GM21619 (cell line): ENCODE data around the gene CREB5.

Experiments
- ATAC-seq: cut with Tn5 transposase; IDR thresholded peaks from one replicate; pipeline ENCODE4 v1.9.1; 2021; ENCODE audit not compliant: unreplicated experiment

The CREB5 gene

DNA sequence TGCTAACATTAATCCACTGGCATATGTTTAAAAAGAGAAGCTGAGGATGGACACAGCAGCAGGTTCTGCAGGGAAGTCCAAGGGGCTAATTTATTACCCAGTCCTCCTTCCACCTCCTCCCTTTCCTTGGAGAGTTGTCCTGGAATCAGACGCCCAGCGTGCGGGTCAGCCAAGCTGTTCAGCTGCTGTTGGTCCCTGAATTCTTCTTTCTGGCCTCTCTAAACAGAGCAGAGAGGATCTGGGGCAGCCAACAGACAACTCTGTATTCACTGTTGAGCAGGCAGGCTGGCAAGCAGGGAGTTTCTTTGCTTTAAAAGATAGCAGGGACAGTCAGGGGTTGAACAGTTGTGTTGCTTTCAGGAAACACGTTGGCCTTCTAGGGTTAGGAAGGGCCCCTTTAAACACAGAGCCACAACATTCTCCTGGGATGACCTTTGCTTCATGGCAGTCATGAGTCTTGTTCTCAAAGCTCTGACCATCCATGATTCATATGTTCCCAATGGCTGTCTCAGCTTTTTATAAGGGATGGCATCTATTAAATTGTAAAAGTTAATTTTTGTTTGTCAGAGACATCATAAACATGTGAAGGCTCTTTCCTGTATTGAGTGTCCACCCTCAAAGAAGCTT, 217.0 kb downstream of the CREB5 start:
- no peak for ATAC-seq

DNA sequence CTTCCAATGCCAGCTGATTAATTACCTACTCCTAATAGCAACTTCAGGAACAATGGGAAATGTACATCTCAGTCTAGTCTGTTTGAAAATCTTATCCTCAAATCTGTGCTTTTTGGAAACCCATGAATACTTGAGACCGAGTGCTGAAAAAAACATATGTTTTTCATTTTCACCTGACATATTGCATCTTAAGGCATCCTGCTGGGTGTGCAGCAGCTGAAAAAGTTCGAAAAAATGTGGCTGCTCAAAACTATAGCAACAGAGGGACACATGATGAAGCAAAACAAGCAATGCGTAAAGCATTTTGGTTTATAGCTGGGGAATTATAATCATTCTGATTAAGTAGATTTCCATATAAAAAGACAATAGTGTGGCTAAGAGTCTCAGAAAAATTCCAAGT, 218.0 kb downstream of the CREB5 start:
- ATAC-seq, result no peak

DNA sequence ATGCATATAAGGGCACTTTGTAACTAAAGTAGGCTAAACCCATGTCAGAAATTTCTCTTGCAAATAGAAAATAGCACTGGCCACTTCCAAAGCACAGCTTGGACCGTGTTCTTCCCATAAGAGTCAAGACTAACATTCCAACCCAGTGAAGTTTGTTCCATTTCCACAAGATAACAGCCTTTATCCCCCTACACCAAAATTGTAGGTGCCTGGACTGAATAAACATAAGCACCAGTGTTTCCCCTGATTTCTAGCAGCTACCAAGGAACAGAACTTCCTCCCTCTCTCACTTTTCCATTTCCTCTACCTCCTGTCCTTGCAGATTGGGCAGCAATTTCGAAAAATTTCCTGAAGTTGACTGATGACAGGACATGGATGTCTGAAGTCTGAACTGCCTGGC, 219.7 kb downstream of the CREB5 start:
- no peak for ATAC-seq

DNA sequence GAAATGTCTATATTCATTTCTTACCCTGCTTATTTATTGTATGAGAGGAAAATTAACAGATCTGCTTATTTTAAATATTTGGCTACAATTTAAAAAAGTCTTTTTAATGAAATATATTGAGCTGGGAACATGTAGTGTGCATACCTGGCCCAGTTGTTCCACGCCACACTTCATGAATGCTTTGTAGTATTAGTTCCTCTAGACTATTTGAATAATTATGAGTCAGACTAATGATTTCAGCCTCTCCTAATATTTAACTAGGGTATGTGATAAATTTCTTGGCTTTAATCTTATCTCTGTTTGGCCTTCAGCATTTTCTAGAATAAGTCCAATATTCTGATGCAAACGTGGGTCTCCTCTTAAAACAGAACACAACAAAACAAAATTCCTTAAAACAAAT, 226.6 kb downstream of the CREB5 start:
- no peak for ATAC-seq

DNA sequence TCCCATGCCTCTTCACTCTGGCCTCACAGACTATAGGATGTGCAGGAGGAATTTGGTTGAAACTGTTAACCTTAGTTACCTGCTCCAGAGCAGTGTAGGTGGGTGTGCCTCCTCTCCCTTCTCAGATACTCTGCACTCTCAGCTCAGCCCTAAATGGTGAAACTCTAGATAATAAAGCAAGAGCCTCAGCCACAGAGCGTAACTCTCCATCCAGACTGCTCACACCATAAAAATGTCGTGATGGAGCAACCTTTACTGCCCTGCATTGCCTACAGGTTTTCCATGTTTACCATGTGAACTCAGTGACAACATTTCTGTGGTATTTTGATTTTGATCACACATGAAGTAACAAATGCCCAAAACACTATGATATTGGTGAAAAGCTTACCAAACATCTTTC, 227.7 kb downstream of the CREB5 start:
- no peak for ATAC-seq

DNA sequence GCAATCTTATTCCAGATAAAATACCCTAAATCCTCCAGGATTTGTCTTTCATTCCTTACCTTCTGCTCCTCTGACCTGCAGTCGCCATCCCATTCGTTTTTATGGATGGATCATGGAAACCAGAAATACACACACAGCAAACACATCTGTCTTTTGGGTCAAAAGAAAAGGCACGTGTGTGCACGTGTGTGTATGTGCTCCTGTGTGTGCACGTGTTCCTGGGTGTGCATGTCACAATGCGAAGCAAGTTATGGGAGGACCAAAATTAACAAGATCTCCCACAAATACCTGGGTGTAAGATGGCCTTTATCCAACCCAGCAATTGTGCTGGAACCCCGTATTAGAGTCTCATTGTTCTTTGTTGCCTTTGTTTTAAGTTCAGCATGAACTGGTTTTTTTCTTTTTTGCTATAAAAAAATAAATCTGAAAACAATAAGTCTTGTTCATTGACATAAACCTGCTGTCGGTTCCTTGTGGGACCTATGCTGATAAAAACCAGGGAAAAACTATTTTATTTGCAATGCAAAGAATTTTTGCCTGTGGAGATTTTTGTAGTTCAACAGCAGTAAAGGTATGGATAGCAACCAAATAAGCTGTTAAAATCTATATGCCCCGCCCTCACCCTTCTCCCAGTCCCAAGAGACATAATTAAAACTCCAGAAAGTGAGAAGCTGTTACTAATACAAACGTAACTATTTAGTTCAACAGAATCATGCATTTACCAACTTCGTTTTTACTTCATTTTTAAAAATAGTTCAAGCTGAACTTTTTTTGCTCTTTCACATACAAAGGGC, 229.6 kb downstream of the CREB5 start:
- ATAC-seq, result no peak

DNA sequence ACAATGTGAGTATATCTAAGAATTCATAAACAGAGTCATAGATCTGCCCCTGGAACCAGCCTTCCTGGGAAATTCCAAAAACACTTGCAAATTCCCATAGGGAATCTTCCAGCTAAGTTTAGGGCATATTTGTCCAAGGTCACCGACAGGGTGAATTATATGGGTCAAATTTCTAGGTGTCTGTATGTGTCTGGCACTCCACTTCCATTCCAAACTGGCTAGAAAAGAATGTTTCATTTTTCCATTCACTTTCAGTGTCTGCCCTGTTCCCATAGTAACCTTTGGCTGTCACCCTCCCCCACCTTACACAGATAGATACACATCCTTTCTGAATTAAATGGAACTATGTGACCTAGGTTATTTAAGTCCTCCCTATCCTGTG, 230.9 kb downstream of the CREB5 start:
- no peak for ATAC-seq

DNA sequence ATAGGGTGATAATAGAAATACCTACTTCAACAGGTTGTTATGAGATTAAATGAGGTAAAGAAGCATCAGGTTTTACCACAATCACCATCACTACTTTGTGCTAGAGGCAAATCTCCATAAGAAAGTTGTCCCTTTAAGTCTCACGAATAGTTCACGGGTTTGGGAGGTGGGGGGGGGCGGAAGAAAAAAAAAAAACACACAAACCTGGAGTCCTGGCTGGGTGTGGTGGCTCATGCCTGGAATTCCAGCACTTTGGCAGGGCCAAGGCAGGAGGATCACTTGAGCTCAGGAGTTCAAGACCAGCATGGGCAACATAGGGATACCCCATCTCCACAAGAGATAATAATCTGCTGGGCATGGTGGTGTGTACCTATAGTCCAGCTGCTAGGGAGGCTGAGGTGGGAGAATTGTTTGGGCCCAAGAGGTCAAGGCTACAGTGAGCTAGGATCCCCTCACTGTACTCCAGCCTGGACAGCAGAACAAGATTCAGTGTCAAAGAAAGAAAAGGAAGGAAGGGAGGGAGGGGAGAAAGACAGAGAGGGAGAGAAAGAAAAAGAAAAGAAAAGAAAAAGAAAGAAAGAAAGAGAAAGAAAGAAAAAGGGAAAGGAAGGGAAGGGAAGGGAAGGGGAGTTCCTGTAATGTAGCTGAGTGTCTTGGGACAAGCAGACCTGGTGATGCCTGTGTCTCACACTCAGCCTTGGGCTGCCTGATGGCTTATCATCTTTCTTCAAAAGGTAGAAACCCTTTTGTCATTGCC, 231.4 kb downstream of the CREB5 start:
- no peak for ATAC-seq

DNA sequence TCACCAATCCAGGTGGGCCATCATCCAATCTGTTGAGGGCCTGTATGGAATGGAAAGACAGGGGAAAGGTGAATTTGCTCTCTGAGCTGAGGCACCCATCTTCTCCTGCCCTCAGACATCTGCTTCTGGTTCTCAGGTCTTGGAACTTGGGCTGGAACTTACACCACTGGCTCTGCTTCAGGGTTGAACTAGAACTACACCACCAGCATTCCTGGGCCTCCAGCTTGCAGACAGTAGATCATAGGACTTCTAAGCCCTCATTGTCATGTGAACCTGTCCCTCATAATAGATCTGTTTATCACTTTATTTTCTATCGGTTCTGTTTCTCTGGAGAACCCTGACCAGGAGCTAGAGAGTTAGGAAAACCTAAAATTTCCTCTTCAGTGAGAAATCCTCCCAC, 233.5 kb downstream of the CREB5 start:
- no peak for ATAC-seq

DNA sequence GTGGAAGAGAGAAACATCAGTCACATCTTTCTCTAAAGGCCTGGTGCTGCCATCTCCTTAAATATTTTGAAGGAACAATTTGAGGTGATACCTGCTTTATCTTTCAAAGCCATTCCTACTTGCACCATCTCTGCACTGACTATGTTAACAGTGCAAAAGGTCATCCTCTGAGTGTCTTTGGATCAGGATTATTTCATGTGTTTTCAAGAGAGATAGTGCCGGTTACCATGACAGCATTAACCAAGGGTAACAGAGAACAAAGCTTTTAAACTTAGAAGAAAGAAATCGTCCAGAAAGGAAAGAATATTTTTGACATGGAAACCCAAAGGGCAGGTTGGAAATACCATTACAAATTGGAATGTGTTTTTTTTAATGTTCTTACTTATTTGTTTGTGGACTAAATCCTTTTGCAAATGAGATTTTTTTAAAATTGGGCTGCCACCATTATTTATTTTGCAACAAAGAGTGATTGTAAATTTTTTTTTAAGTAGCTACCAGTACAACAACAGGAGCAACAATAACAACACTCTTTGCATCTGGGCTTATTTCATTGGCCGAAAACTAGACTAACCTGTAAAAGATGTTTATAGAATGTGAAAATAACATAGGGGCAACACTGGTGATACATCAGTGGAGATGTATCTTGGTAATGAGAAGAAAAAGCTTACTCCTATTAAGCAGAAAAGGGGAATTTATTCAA, 234.2 kb downstream of the CREB5 start:
- no peak for ATAC-seq

DNA sequence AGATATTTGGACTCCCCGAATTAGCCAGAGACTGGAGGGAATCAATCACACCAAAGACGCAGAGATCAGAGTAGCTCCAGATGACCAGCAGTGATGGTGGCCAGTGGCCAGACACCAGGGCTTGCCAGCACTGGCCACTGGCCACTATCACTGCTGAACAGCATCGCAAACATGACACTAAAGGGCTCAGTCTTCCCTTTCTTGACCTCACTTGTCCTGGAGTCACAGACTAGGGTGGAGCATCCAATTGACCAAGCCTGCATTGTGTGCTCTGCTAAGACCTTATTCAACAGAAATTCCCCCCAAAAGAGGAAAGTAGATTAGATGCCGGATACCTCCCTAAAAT, 234.7 kb downstream of the CREB5 start:
- ATAC-seq, result no peak

DNA sequence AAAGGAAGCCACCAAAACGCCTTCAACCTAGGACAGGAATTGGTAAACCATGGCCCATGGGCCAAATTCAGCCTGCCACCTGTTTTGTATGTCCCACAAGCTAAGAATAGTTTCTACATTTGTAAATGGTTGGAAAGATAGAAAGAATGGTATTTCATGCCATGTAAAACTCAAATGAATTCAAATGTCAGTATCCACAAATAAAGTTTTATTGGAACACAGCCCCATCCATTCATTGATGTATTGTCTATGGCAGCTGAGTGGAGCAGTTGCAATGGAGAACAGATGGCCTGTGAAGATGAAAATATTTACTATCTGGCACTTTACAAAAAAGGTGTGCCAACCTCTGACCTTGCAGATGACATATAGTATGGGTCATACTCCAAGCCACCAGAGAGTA, 236.9 kb downstream of the CREB5 start:
- no peak for ATAC-seq

DNA sequence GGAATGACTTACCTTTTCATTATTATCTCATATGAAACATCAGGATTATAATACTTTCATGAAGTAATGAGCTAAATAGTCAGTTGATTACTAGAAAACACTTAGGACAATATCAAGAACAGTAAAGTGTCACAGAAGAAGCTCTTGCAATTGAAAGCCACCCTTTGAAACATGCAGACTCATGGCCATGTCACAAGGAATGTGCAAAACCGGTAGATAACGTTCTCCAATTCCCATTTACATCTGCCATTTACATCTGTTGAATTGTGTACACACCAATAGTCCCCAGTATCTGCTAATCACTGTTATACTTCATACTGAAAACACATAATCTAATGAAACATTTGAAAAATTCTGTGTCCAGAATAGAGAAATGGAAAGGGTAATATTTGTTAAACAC, 237.5 kb downstream of the CREB5 start:
- ATAC-seq, result no peak

DNA sequence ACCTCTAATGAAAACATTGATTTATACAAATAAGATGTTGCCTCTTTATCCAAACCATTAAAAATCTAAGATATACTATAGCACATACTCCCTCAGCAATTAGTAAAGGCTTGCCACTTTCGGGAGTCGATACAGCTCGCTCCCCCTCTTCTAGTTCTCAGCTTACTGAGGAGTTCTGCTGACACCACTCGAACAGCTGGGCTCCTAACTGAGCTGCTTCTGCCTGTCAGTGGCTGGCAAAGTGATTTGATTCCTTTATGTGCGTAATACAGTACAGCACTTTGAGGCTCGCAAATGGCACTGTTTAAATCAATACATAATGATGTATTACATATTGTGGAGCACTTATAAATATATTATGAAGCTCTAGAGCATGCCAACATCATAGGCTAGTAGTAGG, 241.8 kb downstream of the CREB5 start:
- no peak for ATAC-seq

DNA sequence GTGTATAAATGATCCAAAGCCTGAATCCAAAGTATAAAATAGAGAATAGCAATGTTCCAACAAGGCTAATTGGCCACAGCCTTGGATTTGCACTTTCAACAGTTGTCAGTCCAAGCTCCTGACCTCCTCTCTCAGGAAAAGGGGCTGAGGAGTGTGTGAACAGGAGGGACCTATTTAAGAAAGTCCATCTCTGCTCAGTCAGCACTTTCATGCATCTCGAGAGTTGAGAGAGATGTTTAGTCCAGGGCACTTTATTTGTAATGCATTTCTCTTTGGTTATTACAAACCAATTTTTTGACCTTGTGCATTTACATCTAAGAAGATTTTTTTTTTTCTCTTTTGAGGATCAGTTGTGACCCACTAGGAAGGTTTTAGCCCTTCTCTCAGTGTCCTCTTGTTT, 244.2 kb downstream of the CREB5 start:
- ATAC-seq, result no peak

DNA sequence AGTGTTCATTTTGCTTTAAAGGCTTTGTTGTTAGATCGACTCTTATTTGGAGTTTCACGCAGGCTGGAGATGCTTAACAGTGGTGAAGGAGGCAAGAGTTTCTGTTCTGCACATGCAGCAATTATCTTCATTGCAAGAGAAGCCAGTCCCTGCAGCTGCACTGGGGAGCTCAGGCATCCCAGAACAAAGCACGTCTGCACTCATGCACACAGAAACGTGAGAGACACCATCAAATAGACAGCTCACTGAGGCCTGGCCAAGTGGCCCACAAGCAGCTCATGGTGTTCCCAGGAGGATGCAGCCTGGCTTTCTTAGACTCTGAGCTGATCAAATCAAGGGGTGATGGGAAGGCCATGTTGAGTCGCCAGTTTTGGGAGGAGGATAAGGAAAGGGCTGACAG, 246.1 kb downstream of the CREB5 start:
- no peak for ATAC-seq

DNA sequence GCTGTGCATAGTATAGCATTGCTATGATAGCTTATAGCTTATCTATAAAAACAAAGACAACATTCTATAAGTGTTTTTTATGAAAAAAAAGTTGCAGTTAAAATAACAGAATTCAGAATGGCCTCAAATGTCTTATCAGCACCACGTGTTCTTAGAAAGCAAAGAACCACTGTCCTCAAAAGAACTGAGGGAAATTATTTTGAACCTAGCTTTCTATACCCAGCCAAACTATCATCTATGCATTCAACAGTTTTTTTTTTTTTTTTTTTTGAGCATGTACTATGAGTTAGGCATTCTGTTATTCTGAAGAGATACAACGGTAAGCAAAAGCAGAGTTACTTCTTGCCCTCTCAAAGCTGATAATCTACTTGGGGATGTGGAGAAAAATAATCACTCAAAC, 247.8 kb downstream of the CREB5 start:
- no peak for ATAC-seq

DNA sequence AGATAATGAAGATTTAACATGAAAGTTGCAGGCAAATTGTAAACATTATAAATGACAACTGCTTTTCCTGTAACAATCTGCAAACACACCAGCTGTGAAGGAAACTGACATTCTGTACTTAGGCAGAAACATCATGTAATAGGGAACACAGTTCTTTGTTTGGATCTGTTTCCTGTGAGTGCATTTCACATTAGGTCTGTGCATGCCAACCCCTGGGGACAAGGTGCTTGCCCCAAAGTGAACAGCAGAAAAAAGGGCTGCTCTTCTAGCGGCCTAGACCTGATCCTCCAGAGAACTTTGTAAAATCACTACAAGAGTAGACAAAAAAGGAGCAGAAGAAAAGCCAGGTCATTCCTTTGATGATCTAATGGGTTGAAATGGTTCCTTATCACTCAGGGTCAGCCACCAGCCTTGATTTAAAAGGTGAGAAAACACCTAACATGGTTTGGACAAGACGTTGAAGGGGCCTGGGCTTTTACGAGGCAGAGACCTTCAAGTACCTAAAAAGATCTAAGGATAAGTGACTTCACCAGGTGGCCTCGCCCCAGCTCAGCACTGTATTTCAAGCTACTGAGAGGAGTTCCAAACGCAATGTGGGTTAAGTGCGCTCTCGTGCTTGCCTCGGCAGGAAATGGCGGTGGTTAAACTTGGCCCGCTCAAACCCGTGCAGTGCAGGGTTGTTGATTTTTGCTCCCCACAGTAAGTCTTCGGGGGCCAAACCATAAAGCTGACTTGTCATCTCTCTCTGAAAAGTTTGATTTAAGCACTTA, 249.7 kb downstream of the CREB5 start:
- no peak for ATAC-seq

DNA sequence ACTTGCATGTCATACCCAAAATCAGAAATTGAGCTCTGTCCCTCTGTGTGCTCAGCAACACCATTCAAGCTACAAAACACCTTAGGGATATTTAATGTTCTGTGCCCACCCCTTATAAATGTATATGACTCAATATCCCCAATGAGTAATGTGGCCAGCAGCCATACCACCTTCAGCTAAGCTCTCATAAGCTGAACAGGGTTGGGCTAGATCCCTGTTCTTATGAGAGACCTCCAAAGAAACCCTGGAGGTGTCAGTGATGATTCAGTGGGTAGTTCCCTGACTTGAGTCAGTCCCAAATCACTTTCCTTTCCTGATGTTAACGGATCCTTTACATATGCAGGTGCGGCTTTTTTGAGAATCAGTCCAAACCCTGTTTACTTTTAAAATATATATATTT, 253.8 kb downstream of the CREB5 start:
- ATAC-seq, result no peak

DNA sequence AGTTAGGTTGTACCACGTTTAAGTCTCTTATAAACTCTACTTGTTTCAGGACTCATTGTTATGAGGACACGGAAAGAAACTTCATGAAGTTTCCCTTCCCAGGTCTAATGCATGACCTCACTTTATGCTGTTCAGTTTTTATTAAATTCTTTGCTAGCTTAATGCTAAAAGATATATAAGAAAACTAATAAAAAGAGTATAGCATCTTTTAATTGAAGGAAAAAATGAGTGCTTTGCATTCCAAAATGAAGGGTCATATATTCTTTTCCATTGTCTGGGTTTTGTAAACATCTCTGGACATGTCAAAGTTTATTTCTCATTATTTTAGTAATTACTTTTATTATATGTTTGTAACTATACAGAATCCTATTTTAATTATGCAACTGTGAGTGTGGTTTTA, 255.8 kb downstream of the CREB5 start:
- no peak for ATAC-seq

DNA sequence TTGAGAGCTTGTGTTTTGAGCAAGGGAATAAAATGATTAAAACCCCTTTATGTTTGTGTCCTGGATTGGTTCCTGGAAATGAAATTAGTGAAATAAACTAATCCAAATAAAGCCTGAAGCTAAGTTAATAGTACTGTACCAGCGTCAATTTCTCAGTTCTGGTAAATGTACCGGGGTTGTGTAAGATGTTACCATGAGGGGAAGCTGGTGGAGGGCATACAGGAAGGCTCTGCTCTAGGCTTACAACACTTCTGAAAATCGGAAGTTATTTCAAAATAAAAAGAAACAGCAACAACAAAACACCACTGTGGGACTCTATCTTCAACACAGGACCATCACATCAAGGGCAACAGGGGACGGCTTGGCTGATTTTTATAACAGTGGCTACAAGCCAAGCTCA, 257.0 kb downstream of the CREB5 start:
- no peak for ATAC-seq
